GM23338 (cell line): ENCODE data around the gene DHRS4. TPM values are rescaled to one million over a fixed set of nuclear protein-coding genes. Genes with fewer than 3 reads are reported as not detected.

ENCODE experiments used
- ATAC-seq: fragments of 200-7000 bp; cut with Tn5 transposase; 3 replicates; pipeline ENCODE4 v1.9.1; 2020
- DNase-seq: peaks from one replicate; pipeline ENCODE4 v3.0.0-alpha.2; 2015; ENCODE audit warnings: low spot score
- H2AFZ ChIP-seq: fragments of 200-600 bp; sonication (generic); 2 replicates; pipeline ENCODE4 v1.8.0; 2016; ENCODE audit warnings: antibody characterized with exemption, mild to moderate bottlenecking, moderate library complexity
- H3F3A ChIP-seq: fragments of 200-600 bp; sonication (generic); replicated peaks from 2 replicates; pipeline ENCODE4 v1.8.0; 2017; ENCODE audit warnings: antibody characterized with exemption, mixed run types, low read depth
- H3K27ac ChIP-seq: fragments of 200-600 bp; sonication (generic); 2 replicates; pipeline ENCODE4 v1.6.1; 2016; ENCODE audit warnings: low read depth
- H3K27me3 ChIP-seq: fragments of 200-600 bp; sonication (generic); 2 replicates; pipeline ENCODE4 v1.8.0; 2016; ENCODE audit warnings: mild to moderate bottlenecking, mixed run types, moderate library complexity; ENCODE audit not compliant: insufficient read depth
- H3K36me3 ChIP-seq: fragments of 200-600 bp; sonication (generic); 2 replicates; pipeline ENCODE4 v1.8.0; 2016; ENCODE audit warnings: mild to moderate bottlenecking; ENCODE audit not compliant: insufficient read depth
- H3K4me1 ChIP-seq: fragments of 200-600 bp; sonication (generic); 2 replicates; pipeline ENCODE4 v1.8.0; 2016; ENCODE audit warnings: mild to moderate bottlenecking, moderate library complexity; ENCODE audit not compliant: insufficient read depth
- H3K4me2 ChIP-seq: fragments of 200-600 bp; sonication (generic); 2 replicates; pipeline ENCODE4 v1.7.1; 2017; ENCODE audit warnings: mixed run types
- H3K4me3 ChIP-seq: fragments of 200-600 bp; sonication (generic); 2 replicates; pipeline ENCODE4 v1.6.1; 2016; ENCODE audit warnings: mixed run types
- H3K79me2 ChIP-seq: fragments of 200-600 bp; sonication (generic); replicated peaks from 2 replicates; pipeline ENCODE4 v1.8.0; 2017; ENCODE audit warnings: mild to moderate bottlenecking; ENCODE audit not compliant: insufficient read depth
- H3K9me2 ChIP-seq: fragments of 200-600 bp; sonication (generic); 2 replicates; pipeline ENCODE4 v1.8.0; 2017; ENCODE audit not compliant: insufficient read depth
- H4K20me1 ChIP-seq: fragments of 200-600 bp; sonication (generic); replicated peaks from 2 replicates; pipeline ENCODE4 v1.8.0; 2017; ENCODE audit warnings: mild to moderate bottlenecking; ENCODE audit not compliant: insufficient read depth
- H3K27ac Mint-ChIP-seq: 2 replicates; pipeline ENCODE4 v1.8.0; 2020; ENCODE audit warnings: inconsistent platforms, mild to moderate bottlenecking, moderate library complexity, mixed read lengths
- H3K27me3 Mint-ChIP-seq: 3 replicates; pipeline ENCODE4 v1.8.0; 2022; ENCODE audit warnings: low read depth, mild to moderate bottlenecking, moderate library complexity, mixed read lengths, inconsistent platforms; ENCODE audit not compliant: insufficient read depth, poor library complexity
- H3K36me3 Mint-ChIP-seq: 3 replicates; pipeline ENCODE4 v1.8.0; 2021; ENCODE audit warnings: low read depth, mild to moderate bottlenecking, inconsistent platforms, moderate library complexity, mixed read lengths
- H3K4me1 Mint-ChIP-seq: 3 replicates; pipeline ENCODE4 v1.8.0; 2020; ENCODE audit warnings: mild to moderate bottlenecking, inconsistent platforms, mixed read lengths
- H3K4me3 Mint-ChIP-seq: 3 replicates; pipeline ENCODE4 v1.8.0; 2021; ENCODE audit warnings: moderate library complexity, mild to moderate bottlenecking, inconsistent platforms, mixed read lengths
- H3K9me3 Mint-ChIP-seq: 3 replicates; pipeline ENCODE4 v1.8.0; 2020; ENCODE audit warnings: moderate library complexity, mild to moderate bottlenecking, inconsistent platforms, mixed read lengths
- CREB1 ChIP-seq: fragments of 250-450 bp; sonication (Bioruptor Pico); IDR thresholded peaks from 2 replicates; pipeline ENCODE4 v1.5.0; 2020; ENCODE audit warnings: low read depth, mild to moderate bottlenecking, moderate library complexity
- EZH2 ChIP-seq: fragments of 200-600 bp; sonication (generic); IDR thresholded peaks from one replicate; pipeline ENCODE4 v1.8.0; 2017; ENCODE audit warnings: antibody characterized with exemption, mild to moderate bottlenecking, low read depth; ENCODE audit not compliant: unreplicated experiment
- EZH2phosphoT487 ChIP-seq: fragments of 200-600 bp; sonication (generic); IDR thresholded peaks from one replicate; pipeline ENCODE4 v1.8.1; 2018; ENCODE audit warnings: antibody characterized with exemption; ENCODE audit not compliant: unreplicated experiment
- JUNB ChIP-seq: IDR thresholded peaks from one replicate; pipeline ENCODE4 v1.6.1; 2016; ENCODE audit warnings: antibody characterized with exemption; ENCODE audit not compliant: unreplicated experiment
- POLR2AphosphoS5 ChIP-seq: IDR thresholded peaks from 2 replicates; pipeline ENCODE4 v1.6.1; 2016; ENCODE audit warnings: antibody characterized with exemption, low read depth
- STAT1 ChIP-seq: IDR thresholded peaks from one replicate; pipeline ENCODE4 v1.6.1; 2016; ENCODE audit warnings: antibody characterized with exemption; ENCODE audit not compliant: unreplicated experiment
- ZNF114 ChIP-seq: fragments of 250-450 bp; sonication (Bioruptor Pico); IDR thresholded peaks from 2 replicates; pipeline ENCODE4 v1.5.0; 2020; ENCODE audit warnings: mild to moderate bottlenecking, moderate library complexity
- ZNF331 ChIP-seq: fragments of 250-450 bp; sonication (Bioruptor Pico); IDR thresholded peaks from 2 replicates; pipeline ENCODE4 v1.5.0; 2020; ENCODE audit warnings: low read depth, mild to moderate bottlenecking, moderate library complexity
- polyA plus RNA-seq: library from polyadenylated mRNA; unstranded; fragments of >200 nt; fragmentation: Nextera tagmentation; extraction: Ambion mirVana; gene quantifications from 2 replicates; pipeline ENCODE4 v1.2.1, GENCODE V29; 2016
- total RNA-seq: library from RNA; depleted of rRNA; stranded (reverse); fragments of >200 nt; shearing (Covaris generic); gene quantifications from 2 replicates; pipeline ENCODE4 v1.2.3, GENCODE V29; 2014
- TF ChIP-seq, protein P1 (sequence below): fragments of 250-450 bp; sonication (Bioruptor Pico); IDR thresholded peaks from 2 replicates; pipeline ENCODE4 v1.5.0; 2020; ENCODE audit warnings: mild to moderate bottlenecking, moderate library complexity
- TF ChIP-seq, protein P2 (sequence below): IDR thresholded peaks from one replicate; pipeline ENCODE4 v1.6.1; 2018; ENCODE audit warnings: antibody characterized with exemption; ENCODE audit not compliant: unreplicated experiment
- TF ChIP-seq, protein P3 (sequence below), 2 experiments: fragments of 200-600 bp in 1 of 2; sonication (generic) in 1 of 2; conservative IDR thresholded peaks; 2 replicates each; pipeline versions ENCODE4 v1.5.1 to v1.6.1; 2016 to 2017; ENCODE audit warnings: antibody characterized with exemption in 2 of 2, low read depth in 2 of 2, mild to moderate bottlenecking in 2 of 2, moderate library complexity in 1 of 2

DHRS4 gene
- total and polyA plus RNA-seq, 2 experiments from 2014 or later: 16.6 to 18.4 TPM

DNA sequence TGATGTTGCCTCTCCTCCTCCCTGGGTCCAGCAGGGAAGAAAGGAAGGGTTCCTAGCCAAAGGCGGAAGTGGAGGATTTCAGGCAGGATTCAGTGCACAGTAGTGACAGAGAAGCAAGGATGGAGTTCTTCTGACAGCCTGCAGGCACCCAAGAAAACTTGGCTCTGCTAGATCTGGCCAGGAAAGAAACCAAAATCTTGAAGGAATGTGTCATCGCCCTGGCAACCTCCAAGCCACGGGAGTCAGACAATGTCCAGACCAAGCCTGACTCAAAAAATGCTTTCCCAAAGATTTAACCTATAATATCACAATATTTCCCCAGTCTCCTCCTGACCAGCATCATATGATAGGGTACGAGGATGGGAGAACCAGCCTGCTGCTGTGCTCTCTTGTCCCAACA lies 22.8 kb upstream of the DHRS4 start (continued):
- TF ChIP-seq, protein P1, sequence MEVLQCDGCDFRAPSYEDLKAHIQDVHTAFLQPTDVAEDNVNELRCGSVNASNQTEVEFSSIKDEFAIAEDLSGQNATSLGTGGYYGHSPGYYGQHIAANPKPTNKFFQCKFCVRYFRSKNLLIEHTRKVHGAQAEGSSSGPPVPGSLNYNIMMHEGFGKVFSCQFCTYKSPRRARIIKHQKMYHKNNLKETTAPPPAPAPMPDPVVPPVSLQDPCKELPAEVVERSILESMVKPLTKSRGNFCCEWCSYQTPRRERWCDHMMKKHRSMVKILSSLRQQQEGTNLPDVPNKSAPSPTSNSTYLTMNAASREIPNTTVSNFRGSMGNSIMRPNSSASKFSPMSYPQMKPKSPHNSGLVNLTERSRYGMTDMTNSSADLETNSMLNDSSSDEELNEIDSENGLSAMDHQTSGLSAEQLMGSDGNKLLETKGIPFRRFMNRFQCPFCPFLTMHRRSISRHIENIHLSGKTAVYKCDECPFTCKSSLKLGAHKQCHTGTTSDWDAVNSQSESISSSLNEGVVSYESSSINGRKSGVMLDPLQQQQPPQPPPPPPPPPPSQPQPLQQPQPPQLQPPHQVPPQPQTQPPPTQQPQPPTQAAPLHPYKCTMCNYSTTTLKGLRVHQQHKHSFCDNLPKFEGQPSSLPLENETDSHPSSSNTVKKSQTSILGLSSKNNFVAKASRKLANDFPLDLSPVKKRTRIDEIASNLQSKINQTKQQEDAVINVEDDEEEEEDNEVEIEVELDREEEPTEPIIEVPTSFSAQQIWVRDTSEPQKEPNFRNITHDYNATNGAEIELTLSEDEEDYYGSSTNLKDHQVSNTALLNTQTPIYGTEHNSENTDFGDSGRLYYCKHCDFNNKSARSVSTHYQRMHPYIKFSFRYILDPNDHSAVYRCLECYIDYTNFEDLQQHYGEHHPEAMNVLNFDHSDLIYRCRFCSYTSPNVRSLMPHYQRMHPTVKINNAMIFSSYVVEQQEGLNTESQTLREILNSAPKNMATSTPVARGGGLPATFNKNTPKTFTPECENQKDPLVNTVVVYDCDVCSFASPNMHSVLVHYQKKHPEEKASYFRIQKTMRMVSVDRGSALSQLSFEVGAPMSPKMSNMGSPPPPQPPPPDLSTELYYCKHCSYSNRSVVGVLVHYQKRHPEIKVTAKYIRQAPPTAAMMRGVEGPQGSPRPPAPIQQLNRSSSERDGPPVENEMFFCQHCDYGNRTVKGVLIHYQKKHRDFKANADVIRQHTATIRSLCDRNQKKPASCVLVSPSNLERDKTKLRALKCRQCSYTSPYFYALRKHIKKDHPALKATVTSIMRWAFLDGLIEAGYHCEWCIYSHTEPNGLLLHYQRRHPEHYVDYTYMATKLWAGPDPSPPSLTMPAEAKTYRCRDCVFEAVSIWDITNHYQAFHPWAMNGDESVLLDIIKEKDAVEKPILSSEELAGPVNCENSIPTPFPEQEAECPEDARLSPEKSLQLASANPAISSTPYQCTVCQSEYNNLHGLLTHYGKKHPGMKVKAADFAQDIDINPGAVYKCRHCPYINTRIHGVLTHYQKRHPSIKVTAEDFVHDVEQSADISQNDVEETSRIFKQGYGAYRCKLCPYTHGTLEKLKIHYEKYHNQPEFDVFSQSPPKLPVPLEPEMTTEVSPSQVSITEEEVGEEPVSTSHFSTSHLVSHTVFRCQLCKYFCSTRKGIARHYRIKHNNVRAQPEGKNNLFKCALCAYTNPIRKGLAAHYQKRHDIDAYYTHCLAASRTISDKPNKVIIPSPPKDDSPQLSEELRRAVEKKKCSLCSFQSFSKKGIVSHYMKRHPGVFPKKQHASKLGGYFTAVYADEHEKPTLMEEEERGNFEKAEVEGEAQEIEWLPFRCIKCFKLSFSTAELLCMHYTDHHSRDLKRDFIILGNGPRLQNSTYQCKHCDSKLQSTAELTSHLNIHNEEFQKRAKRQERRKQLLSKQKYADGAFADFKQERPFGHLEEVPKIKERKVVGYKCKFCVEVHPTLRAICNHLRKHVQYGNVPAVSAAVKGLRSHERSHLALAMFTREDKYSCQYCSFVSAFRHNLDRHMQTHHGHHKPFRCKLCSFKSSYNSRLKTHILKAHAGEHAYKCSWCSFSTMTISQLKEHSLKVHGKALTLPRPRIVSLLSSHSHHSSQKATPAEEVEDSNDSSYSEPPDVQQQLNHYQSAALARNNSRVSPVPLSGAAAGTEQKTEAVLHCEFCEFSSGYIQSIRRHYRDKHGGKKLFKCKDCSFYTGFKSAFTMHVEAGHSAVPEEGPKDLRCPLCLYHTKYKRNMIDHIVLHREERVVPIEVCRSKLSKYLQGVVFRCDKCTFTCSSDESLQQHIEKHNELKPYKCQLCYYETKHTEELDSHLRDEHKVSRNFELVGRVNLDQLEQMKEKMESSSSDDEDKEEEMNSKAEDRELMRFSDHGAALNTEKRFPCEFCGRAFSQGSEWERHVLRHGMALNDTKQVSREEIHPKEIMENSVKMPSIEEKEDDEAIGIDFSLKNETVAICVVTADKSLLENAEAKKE (CRISPR knock-in tag): no peak
- no peak for TF ChIP-seq ZNF331
- TF ChIP-seq EZH2: no peak
- no peak for TF ChIP-seq STAT1
- TF ChIP-seq POLR2AphosphoS5: no peak
- TF ChIP-seq JUNB: no peak
- TF ChIP-seq ZNF114 (CRISPR knock-in tag): no peak
- TF ChIP-seq EZH2phosphoT487: no peak

DNA sequence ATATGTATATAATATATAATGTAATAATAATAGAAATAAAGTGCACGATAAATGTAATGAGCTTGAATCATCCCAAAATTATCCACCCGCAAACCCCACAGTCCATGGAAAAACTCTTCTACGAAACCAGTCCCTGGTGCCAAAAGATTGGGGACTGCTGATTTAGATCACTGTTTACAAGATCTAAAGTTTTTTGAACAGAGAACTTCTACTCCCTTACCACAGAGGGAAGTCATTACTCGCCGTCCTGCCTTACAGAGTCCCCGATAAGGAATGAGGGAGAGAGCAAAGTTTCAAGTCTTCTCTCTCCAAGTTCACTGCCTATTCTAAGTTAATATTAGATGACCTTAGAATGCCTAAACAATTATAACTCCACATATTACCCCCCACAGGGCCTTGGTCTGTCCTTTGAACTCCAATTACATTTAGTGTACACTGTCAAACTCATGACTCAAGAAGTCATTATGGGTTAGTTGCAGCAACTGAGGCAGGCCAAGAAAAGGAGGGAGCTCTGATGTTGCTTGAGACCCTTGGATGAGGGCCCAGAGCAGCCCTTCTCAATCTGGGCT lies 21.8 kb upstream of the DHRS4 start:
- Histone ChIP-seq H3F3A (no peaks in the 10 kb centered on the region), H3K4me3 (no peak overlapping the region), H3K36me3 (no peaks in the 10 kb centered on the region), H4K20me1 (no peaks in the 10 kb centered on the region), H3K4me2 (no peak overlapping the region), H2AFZ (no peak overlapping the region), H3K27me3 (no peaks in the 10 kb centered on the region), H3K9me2 (no peaks in the 10 kb centered on the region; the same call in 1 of the 2 replicates), H3K4me1 (no peaks in the 10 kb centered on the region), H3K79me2 (no peaks in the 10 kb centered on the region), H3K27ac (no peak overlapping the region)
- DNase-seq: no peak
- Mint-ChIP-seq H3K9me3 (no peaks in the 10 kb centered on the region), H3K4me3 (no peak overlapping the region), H3K4me1 (peaks cover 2% of the 10 kb centered on the region; the same call in 2 of the 3 replicates), H3K36me3 (no peaks in the 10 kb centered on the region), H3K27ac (no peak overlapping the region), H3K27me3 (peaks cover 6% of the 10 kb centered on the region)
- ATAC-seq: no peak
- TF ChIP-seq, protein P2, sequence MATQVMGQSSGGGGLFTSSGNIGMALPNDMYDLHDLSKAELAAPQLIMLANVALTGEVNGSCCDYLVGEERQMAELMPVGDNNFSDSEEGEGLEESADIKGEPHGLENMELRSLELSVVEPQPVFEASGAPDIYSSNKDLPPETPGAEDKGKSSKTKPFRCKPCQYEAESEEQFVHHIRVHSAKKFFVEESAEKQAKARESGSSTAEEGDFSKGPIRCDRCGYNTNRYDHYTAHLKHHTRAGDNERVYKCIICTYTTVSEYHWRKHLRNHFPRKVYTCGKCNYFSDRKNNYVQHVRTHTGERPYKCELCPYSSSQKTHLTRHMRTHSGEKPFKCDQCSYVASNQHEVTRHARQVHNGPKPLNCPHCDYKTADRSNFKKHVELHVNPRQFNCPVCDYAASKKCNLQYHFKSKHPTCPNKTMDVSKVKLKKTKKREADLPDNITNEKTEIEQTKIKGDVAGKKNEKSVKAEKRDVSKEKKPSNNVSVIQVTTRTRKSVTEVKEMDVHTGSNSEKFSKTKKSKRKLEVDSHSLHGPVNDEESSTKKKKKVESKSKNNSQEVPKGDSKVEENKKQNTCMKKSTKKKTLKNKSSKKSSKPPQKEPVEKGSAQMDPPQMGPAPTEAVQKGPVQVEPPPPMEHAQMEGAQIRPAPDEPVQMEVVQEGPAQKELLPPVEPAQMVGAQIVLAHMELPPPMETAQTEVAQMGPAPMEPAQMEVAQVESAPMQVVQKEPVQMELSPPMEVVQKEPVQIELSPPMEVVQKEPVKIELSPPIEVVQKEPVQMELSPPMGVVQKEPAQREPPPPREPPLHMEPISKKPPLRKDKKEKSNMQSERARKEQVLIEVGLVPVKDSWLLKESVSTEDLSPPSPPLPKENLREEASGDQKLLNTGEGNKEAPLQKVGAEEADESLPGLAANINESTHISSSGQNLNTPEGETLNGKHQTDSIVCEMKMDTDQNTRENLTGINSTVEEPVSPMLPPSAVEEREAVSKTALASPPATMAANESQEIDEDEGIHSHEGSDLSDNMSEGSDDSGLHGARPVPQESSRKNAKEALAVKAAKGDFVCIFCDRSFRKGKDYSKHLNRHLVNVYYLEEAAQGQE: no peak
- TF ChIP-seq, protein P3, sequence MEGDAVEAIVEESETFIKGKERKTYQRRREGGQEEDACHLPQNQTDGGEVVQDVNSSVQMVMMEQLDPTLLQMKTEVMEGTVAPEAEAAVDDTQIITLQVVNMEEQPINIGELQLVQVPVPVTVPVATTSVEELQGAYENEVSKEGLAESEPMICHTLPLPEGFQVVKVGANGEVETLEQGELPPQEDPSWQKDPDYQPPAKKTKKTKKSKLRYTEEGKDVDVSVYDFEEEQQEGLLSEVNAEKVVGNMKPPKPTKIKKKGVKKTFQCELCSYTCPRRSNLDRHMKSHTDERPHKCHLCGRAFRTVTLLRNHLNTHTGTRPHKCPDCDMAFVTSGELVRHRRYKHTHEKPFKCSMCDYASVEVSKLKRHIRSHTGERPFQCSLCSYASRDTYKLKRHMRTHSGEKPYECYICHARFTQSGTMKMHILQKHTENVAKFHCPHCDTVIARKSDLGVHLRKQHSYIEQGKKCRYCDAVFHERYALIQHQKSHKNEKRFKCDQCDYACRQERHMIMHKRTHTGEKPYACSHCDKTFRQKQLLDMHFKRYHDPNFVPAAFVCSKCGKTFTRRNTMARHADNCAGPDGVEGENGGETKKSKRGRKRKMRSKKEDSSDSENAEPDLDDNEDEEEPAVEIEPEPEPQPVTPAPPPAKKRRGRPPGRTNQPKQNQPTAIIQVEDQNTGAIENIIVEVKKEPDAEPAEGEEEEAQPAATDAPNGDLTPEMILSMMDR (conservative IDR thresholded peaks at IDR 0.05; ENCODE audit: low read depth in 2 of 2): no peak
- TF ChIP-seq CREB1 (CRISPR knock-in tag): no peak
- TF ChIP-seq ZNF331: no peak
